AG04449 (cell line): Measurements from ENCODE around the gene AKR1A1.

ENCODE experiments used
- CTCF ChIA-PET: fragments of 350-600 bp; formaldehyde crosslinking; extraction: SDS; loops from one replicate; lab custom pipeline; 2021; ENCODE audit warnings: antibody characterized with exemption; lab: Yijun Ruan, JAX
- POLR2A ChIA-PET: fragments of 400-600, 350-600 bp; formaldehyde crosslinking; extraction: SDS; loops from one replicate; lab custom pipeline; 2020; ENCODE audit warnings: antibody characterized with exemption, inconsistent platforms; lab: Yijun Ruan, JAX
- DNase-seq: peaks from one replicate; pipeline ENCODE4 v3.0.0-alpha.2; 2010; ENCODE audit warnings: low read depth, low spot score
- H3K4me3 ChIP-seq: 2 replicates; pipeline ENCODE4 v1.5.1; 2011; ENCODE audit warnings: low read depth, mild to moderate bottlenecking, control low read depth, low read length
- CTCF ChIP-seq: IDR thresholded peaks from one replicate; pipeline ENCODE4 v1.5.1; 2011; ENCODE audit warnings: mild to moderate bottlenecking, moderate library complexity, low read length, control low read depth, inconsistent platforms; ENCODE audit not compliant: insufficient read depth; ENCODE audit errors: missing control alignments

Gene AKR1A1

GRCh38 chr1:45550401-45551351, at the start of gene AKR1A1:
Gene AKR1A1 (plus strand): TSS chr1:45550826. CDS start chr1:45561795, 10,969 bp downstream.
- ChIA-PET POLR2A (interaction anchor here (0.6 to 1.9 kb wide), 7 partner anchors 8 to 51 kb away, joined by 3 to 54 read pairs (median 4); partner anchors contain the start of genes CCDC163, MMACHC and PRDX1), CTCF (interaction anchor here (0.7 to 12.4 kb wide), 6 partner anchors 11 to 51 kb away, joined by 3 to 131 read pairs (median 3); no protein-coding TSS in a partner anchor)
- H3K4me3 ChIP-seq, result peak within 1 kb of the TSS; percentile 92
- peak; percentile 21 for DNase-seq
- no peak for TF ChIP-seq CTCF

GRCh38 chr1:45501505-45501859, 49.1 kb upstream of the AKR1A1 start:
- no peak overlapping the region for H3K4me3 ChIP-seq
- DNase-seq, result no peak
- ChIA-PET CTCF (interaction anchor here (0.8 to 4.7 kb wide), 8 partner anchors 9 to 487 kb away, joined by 3 to 23 read pairs (median 5); no protein-coding TSS in a partner anchor), POLR2A (interaction anchor here (1.0 to 4.4 kb wide), 2 partner anchors 10 to 20 kb away, joined by 6 to 54 read pairs; partner anchors contain the start of gene PRDX1)
- no peak for TF ChIP-seq CTCF

- CTCF ChIA-PET, result interaction anchor here (1.0 to 1.6 kb wide), 2 partner anchors 14 to 66 kb away, joined by 3 to 7 read pairs; no protein-coding TSS in a partner anchor
- TF ChIP-seq CTCF, result no peak
- DNase-seq, result no peak
- no peak overlapping the region for H3K4me3 ChIP-seq
- POLR2A ChIA-PET, result no interaction called here
These were observed 46.9 kb upstream of the AKR1A1 start for GRCh38 chr1:45503462-45504360.

GRCh38 chr1:45507195-45507594, 43.4 kb upstream of the AKR1A1 start:
- CTCF ChIA-PET, result interaction anchor here (1.1 to 7.9 kb wide), 4 partner anchors 10 to 493 kb away, joined by 3 to 150 read pairs (median 5); no protein-coding TSS in a partner anchor
- DNase-seq, result no peak
- POLR2A ChIA-PET, result interaction anchor here (1.0 to 5.2 kb wide), 2 partner anchors 9 to 13 kb away, joined by 3 to 56 read pairs; partner anchors contain the start of gene PRDX1
- H3K4me3 ChIP-seq, result no peak overlapping the region
- no peak for TF ChIP-seq CTCF

- ChIA-PET CTCF (interaction anchor here (1.1 to 7.9 kb wide), 5 partner anchors 9 to 493 kb away, joined by 3 to 150 read pairs (median 5); no protein-coding TSS in a partner anchor), POLR2A (interaction anchor here (1.0 to 5.2 kb wide), 2 partner anchors 9 to 12 kb away, joined by 3 to 56 read pairs; partner anchors contain the start of gene PRDX1)
- TF ChIP-seq CTCF, result no peak
- no peak overlapping the region for H3K4me3 ChIP-seq
- DNase-seq, result no peak
These were observed 42.7 kb upstream of the AKR1A1 start for GRCh38 chr1:45507893-45508292.
